SK-N-SH (cell line): ENCODE measurements around the gene MRPS15. TPM values are rescaled to one million over a fixed set of nuclear protein-coding genes. Genes with fewer than 3 reads are reported as not detected.

Source experiments
- CTCF ChIA-PET: fragments of 300-600, 350-600 bp; formaldehyde crosslinking; extraction: SDS; loops from one replicate; lab custom pipeline; 2021; lab: Yijun Ruan, JAX
- POLR2A ChIA-PET: fragments of 350-600 bp; sonication (Branson Sonifier 250); formaldehyde crosslinking; extraction: SDS; loops from one replicate; lab custom pipeline; 2020; ENCODE audit warnings: antibody characterized with exemption, inconsistent platforms; lab: Yijun Ruan, JAX
- DNase-seq: peaks from one replicate; pipeline ENCODE4 v3.0.0; 2012
- H2AFZ ChIP-seq: fragments of 200-600 bp; sonication (generic); 2 replicates; pipeline ENCODE4 v1.8.1; 2016; ENCODE audit warnings: antibody characterized with exemption, mild to moderate bottlenecking, low read depth
- H3F3A ChIP-seq: fragments of 200-600 bp; sonication (generic); replicated peaks from 2 replicates; pipeline ENCODE3; 2016; ENCODE audit warnings: antibody characterized with exemption, mild to moderate bottlenecking; ENCODE audit not compliant: insufficient read depth
- H3K27ac ChIP-seq, 2 experiments: fragments of 200-500 bp in 1 of 2; fragments of 200-600 bp in 1 of 2; sonication (Bioruptor generic) in 1 of 2; sonication (generic), shearing (Covaris generic) in 1 of 2; 2 replicates each; pipeline versions ENCODE4 v1.5.1 to v1.6.1; 2014 to 2016; ENCODE audit warnings: low read depth in 2 of 2, inconsistent platforms in 1 of 2, low read length in 1 of 2, mild to moderate bottlenecking in 1 of 2, mixed read lengths in 1 of 2
- H3K27me3 ChIP-seq: fragments of 200-600 bp; sonication (generic), shearing (Covaris generic); 2 replicates; pipeline ENCODE4 v1.6.1; 2016; ENCODE audit warnings: mixed run types; ENCODE audit not compliant: insufficient read depth
- H3K36me3 ChIP-seq, 2 experiments: fragments of 200-500 bp in 1 of 2; fragments of 200-600 bp in 1 of 2; sonication (Bioruptor generic) in 1 of 2; sonication (generic) in 1 of 2; replicated peaks in 1 of 2; 2 replicates each; pipeline versions ENCODE3 to v1.5.1; 2014 to 2016; ENCODE audit warnings: low read length in 1 of 2, mild to moderate bottlenecking in 1 of 2; ENCODE audit not compliant: insufficient read depth in 2 of 2, control insufficient read depth in 1 of 2
- H3K4me1 ChIP-seq, 2 experiments: fragments of 200-500 bp in 1 of 2; fragments of 200-600 bp in 1 of 2; sonication (Bioruptor generic) in 1 of 2; sonication (generic), shearing (Covaris generic) in 1 of 2; 2 replicates each; pipeline versions ENCODE4 v1.5.1 to v1.6.1; 2014 to 2016; ENCODE audit warnings: low read depth in 1 of 2, low read length in 1 of 2, mixed run types in 1 of 2; ENCODE audit not compliant: insufficient read depth in 2 of 2, control insufficient read depth in 1 of 2
- H3K4me2 ChIP-seq: fragments of 200-600 bp; sonication (generic), shearing (Covaris generic); 2 replicates; pipeline ENCODE4 v1.6.1; 2017; ENCODE audit warnings: mixed run types
- H3K4me3 ChIP-seq, 2 experiments: fragments of 200-500 bp in 1 of 2; fragments of 200-600 bp in 1 of 2; sonication (Bioruptor generic) in 1 of 2; sonication (generic), shearing (Covaris generic) in 1 of 2; 2 replicates each; pipeline versions ENCODE4 v1.5.1 to v1.8.1; 2014 to 2016; ENCODE audit warnings: low read depth in 2 of 2, inconsistent platforms in 1 of 2, low read length in 1 of 2, mild to moderate bottlenecking in 1 of 2, mixed read lengths in 1 of 2, moderate library complexity in 1 of 2
- H3K79me2 ChIP-seq: fragments of 200-600 bp; sonication (generic); 2 replicates; pipeline ENCODE4 v1.8.1; 2017; ENCODE audit warnings: mild to moderate bottlenecking; ENCODE audit not compliant: insufficient read depth
- H3K9ac ChIP-seq: fragments of 200-600 bp; sonication (generic); 2 replicates; pipeline ENCODE4 v1.6.1; 2017; ENCODE audit warnings: mixed run types
- H3K9me2 ChIP-seq: fragments of 200-600 bp; sonication (generic); 2 replicates; pipeline ENCODE4 v1.6.1; 2017; ENCODE audit warnings: mixed run types
- H3K9me3 ChIP-seq: fragments of 200-600 bp; sonication (generic); 2 replicates; pipeline ENCODE4 v1.6.1; 2017; ENCODE audit warnings: mixed run types, mild to moderate bottlenecking, moderate library complexity
- H4K20me1 ChIP-seq: fragments of 200-600 bp; sonication (generic); 2 replicates; pipeline ENCODE4 v1.6.1; 2017; ENCODE audit warnings: mild to moderate bottlenecking, mixed run types; ENCODE audit not compliant: insufficient read depth
- ELF1 ChIP-seq: IDR thresholded peaks from 2 replicates; pipeline ENCODE4 v1.4.0; 2012
- EP300 ChIP-seq, 2 experiments: IDR thresholded peaks; 2 replicates each; pipeline versions ENCODE4 v1.4.0 to v1.6.1; 2012; ENCODE audit warnings: borderline replicate concordance in 1 of 2, low read depth in 1 of 2, low read length in 1 of 2
- GABPA ChIP-seq: IDR thresholded peaks from 2 replicates; pipeline ENCODE4 v1.4.0; 2012; ENCODE audit warnings: low read depth, mild to moderate bottlenecking
- GATA2 ChIP-seq: sonication (generic); formaldehyde crosslinking; IDR thresholded peaks from 2 replicates; pipeline ENCODE4 v1.5.0; 2020; ENCODE audit warnings: mild to moderate bottlenecking, missing genetic modification reagents
- JUND ChIP-seq: IDR thresholded peaks from 2 replicates; pipeline ENCODE4 v1.4.0; 2012
- RCOR1 ChIP-seq: fragments of 150-350 bp; IDR thresholded peaks from 2 replicates; pipeline ENCODE4 v1.6.1; 2017; ENCODE audit warnings: antibody characterized with exemption, low read length
- RXRA ChIP-seq: IDR thresholded peaks from 2 replicates; pipeline ENCODE4 v1.4.0; 2012; ENCODE audit warnings: low read depth, mild to moderate bottlenecking, borderline replicate concordance
- SIN3A ChIP-seq: IDR thresholded peaks from 2 replicates; pipeline ENCODE4 v1.6.1; 2012; ENCODE audit warnings: low read depth, mild to moderate bottlenecking, low read length, moderate library complexity, borderline replicate concordance
- TAF1 ChIP-seq: IDR thresholded peaks from 2 replicates; pipeline ENCODE4 v1.6.1; 2012; ENCODE audit warnings: low read depth, mild to moderate bottlenecking, low read length, moderate library complexity, borderline replicate concordance
- YY1 ChIP-seq: IDR thresholded peaks from 2 replicates; pipeline ENCODE4 v1.4.0; 2012; ENCODE audit warnings: low read depth, mild to moderate bottlenecking
- WGBS: methylation state at CpG from one replicate; pipeline ENCODE4 v1.1.6; 2017; ENCODE audit warnings: low lambda C conversion rate; 5-methylcytosine and 5-hydroxymethylcytosine counted together
- polyA plus RNA-seq, 3 experiments: library from polyadenylated mRNA; depleted of rRNA; stranded (reverse); fragments of >200 nt; gene quantifications; 2 replicates each; pipeline ENCODE4 v1.2.3, GENCODE V29; 2012
- TF ChIP-seq, protein P1 (sequence below): IDR thresholded peaks from 2 replicates; pipeline ENCODE4 v1.4.0; 2012; ENCODE audit warnings: low read depth, borderline replicate concordance
- TF ChIP-seq, protein P2 (sequence below): fragments of 150-350 bp; IDR thresholded peaks from 2 replicates; pipeline ENCODE4 v1.6.1; 2016; ENCODE audit warnings: mild to moderate bottlenecking, low read depth, low read length
- TF ChIP-seq, protein P3 (sequence below): IDR thresholded peaks from 2 replicates; pipeline ENCODE4 v1.6.1; 2012; ENCODE audit warnings: mild to moderate bottlenecking, low read depth, low read length, moderate library complexity

Gene MRPS15
- polyA plus RNA-seq, 1 of the 3 experiments (the other 2 are of a cell fraction) = 75.1 TPM

DNA sequence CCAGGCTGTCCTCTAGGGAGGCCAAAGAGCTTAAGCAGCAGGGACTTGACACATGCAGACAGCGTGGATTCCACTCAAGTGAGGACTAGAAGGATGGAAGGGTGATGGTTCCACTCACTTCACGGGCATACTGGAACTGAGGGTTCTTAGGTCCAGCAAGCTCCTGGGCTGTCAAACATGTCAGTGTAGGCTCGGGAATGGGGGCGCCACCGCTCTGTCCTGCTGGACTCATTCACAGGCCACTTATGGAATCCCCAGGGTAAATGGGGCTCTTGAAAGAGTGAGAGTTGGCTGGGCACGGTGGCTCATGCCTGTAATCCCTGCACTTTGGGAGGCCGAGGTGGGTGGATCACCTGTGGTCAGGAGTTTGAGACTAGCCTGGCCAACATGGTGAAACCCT is 46.2 kb upstream of the MRPS15 start:
- H3K79me2 ChIP-seq = no peaks in the 10 kb centered on the region
- no peak overlapping the region for H3K9ac ChIP-seq
- ChIA-PET CTCF (interaction anchor here (1.8 kb wide), 1 partner anchor 99 kb away, joined by 5 read pairs; no protein-coding TSS in a partner anchor), POLR2A (no interaction called here)
- H3F3A ChIP-seq = no peaks in the 10 kb centered on the region
- H3K27me3 ChIP-seq = no peaks in the 10 kb centered on the region
- H4K20me1 ChIP-seq = no peaks in the 10 kb centered on the region
- no peak overlapping the region for H3K4me2 ChIP-seq
- WGBS = 58% methylated on average over 4 of the region's 7 CpGs
- no peaks in the 10 kb centered on the region for H3K36me3 ChIP-seq
- no peak overlapping the region for H3K4me3 ChIP-seq
- H2AFZ ChIP-seq = no peak overlapping the region
- H3K27ac ChIP-seq = no peak overlapping the region
- DNase-seq = no peak
- no peaks in the 10 kb centered on the region for H3K9me3 ChIP-seq
- TF ChIP-seq, protein P1, sequence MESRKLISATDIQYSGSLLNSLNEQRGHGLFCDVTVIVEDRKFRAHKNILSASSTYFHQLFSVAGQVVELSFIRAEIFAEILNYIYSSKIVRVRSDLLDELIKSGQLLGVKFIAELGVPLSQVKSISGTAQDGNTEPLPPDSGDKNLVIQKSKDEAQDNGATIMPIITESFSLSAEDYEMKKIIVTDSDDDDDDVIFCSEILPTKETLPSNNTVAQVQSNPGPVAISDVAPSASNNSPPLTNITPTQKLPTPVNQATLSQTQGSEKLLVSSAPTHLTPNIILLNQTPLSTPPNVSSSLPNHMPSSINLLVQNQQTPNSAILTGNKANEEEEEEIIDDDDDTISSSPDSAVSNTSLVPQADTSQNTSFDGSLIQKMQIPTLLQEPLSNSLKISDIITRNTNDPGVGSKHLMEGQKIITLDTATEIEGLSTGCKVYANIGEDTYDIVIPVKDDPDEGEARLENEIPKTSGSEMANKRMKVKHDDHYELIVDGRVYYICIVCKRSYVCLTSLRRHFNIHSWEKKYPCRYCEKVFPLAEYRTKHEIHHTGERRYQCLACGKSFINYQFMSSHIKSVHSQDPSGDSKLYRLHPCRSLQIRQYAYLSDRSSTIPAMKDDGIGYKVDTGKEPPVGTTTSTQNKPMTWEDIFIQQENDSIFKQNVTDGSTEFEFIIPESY = no peak
- TF ChIP-seq, protein P2, sequence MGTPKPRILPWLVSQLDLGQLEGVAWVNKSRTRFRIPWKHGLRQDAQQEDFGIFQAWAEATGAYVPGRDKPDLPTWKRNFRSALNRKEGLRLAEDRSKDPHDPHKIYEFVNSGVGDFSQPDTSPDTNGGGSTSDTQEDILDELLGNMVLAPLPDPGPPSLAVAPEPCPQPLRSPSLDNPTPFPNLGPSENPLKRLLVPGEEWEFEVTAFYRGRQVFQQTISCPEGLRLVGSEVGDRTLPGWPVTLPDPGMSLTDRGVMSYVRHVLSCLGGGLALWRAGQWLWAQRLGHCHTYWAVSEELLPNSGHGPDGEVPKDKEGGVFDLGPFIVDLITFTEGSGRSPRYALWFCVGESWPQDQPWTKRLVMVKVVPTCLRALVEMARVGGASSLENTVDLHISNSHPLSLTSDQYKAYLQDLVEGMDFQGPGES = no peak
- no peak for TF ChIP-seq YY1
- TF ChIP-seq, protein P3, sequence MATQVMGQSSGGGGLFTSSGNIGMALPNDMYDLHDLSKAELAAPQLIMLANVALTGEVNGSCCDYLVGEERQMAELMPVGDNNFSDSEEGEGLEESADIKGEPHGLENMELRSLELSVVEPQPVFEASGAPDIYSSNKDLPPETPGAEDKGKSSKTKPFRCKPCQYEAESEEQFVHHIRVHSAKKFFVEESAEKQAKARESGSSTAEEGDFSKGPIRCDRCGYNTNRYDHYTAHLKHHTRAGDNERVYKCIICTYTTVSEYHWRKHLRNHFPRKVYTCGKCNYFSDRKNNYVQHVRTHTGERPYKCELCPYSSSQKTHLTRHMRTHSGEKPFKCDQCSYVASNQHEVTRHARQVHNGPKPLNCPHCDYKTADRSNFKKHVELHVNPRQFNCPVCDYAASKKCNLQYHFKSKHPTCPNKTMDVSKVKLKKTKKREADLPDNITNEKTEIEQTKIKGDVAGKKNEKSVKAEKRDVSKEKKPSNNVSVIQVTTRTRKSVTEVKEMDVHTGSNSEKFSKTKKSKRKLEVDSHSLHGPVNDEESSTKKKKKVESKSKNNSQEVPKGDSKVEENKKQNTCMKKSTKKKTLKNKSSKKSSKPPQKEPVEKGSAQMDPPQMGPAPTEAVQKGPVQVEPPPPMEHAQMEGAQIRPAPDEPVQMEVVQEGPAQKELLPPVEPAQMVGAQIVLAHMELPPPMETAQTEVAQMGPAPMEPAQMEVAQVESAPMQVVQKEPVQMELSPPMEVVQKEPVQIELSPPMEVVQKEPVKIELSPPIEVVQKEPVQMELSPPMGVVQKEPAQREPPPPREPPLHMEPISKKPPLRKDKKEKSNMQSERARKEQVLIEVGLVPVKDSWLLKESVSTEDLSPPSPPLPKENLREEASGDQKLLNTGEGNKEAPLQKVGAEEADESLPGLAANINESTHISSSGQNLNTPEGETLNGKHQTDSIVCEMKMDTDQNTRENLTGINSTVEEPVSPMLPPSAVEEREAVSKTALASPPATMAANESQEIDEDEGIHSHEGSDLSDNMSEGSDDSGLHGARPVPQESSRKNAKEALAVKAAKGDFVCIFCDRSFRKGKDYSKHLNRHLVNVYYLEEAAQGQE = no peak
- no peak for TF ChIP-seq JUND
- no peak for TF ChIP-seq GATA2
- no peak for TF ChIP-seq EP300 (IDR thresholded peaks at IDR 0.05; ENCODE audit: borderline replicate concordance in 1 of 2, low read depth in 1 of 2, low read length in 1 of 2)
- no peak for TF ChIP-seq ELF1
- TF ChIP-seq GABPA = no peak
- no peak for TF ChIP-seq RXRA
- TF ChIP-seq RCOR1 = no peak
- H3K9me2 ChIP-seq = no peaks in the 10 kb centered on the region
- H3K4me1 ChIP-seq = no peaks in the 10 kb centered on the region

DNA sequence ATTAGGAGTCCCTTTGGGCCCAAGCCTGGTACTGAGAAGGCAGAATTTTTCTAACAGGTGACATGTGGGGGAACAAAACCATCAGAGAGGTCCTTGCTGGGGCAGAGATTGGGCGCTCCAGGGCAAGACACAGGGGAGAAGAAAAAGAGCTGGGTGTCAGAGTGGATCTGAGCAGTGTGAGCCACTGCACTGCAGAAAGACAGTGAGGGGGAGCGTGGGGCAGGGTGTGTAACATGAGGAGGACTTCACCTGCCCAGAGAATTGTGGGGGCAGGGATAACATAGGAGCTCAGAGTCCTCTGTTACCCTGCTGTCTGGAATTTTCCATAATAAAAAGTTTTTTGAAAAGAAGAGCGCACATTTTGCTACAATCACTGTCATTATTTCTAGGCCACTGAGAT is 44.1 kb upstream of the MRPS15 start:
- no peaks in the 10 kb centered on the region for H4K20me1 ChIP-seq
- no peak overlapping the region for H3K4me3 ChIP-seq
- no peak for DNase-seq
- no peaks in the 10 kb centered on the region for H3K4me1 ChIP-seq
- no peak overlapping the region for H3K9ac ChIP-seq
- H3F3A ChIP-seq = no peaks in the 10 kb centered on the region
- ChIA-PET CTCF (interaction anchor here (1.0 to 3.8 kb wide), 2 partner anchors 8 to 45 kb away, joined by 3 to 49 read pairs; no protein-coding TSS in a partner anchor), POLR2A (no interaction called here)
- H3K36me3 ChIP-seq = no peaks in the 10 kb centered on the region
- no peak overlapping the region for H3K4me2 ChIP-seq
- TF ChIP-seq SIN3A (no peak), TAF1 (no peak)
- no peaks in the 10 kb centered on the region for H3K79me2 ChIP-seq
- H3K9me2 ChIP-seq = no peaks in the 10 kb centered on the region
- H3K9me3 ChIP-seq = no peaks in the 10 kb centered on the region
- H2AFZ ChIP-seq = no peak overlapping the region
- 56% methylated on average over 3 of the region's 3 CpGs for WGBS
- no peak overlapping the region for H3K27ac ChIP-seq
- no peaks in the 10 kb centered on the region; the same call in 1 of the 2 replicates for H3K27me3 ChIP-seq
